ENCODE results near the gene ST6GALNAC1. TPM values are rescaled to one million over a fixed set of nuclear protein-coding genes. Genes with fewer than 3 reads are reported as not detected.

ST6GALNAC1 gene
- total RNA-seq, 1 experiment from 2014 or later = not detected

DNA sequence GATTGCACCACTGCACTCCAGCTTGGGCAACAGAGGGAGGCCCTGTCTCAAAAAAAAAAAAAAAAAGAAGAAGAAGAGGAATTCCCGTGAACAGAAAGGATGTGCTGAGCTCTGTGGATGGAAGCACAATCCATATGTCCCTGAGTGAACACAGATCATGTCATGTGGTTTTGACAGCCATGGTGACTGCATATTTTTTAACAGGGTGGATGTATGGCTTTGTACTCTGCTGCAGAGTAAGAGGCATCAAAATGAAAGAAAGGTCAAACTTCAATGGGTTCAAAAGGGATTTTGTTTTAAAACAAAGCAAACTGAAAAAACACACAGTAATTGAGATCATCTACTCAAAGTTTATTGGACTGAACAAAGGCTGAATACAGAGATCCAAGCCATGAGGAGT lies 35.7 kb upstream of the ST6GALNAC1 start:
- H2AFZ ChIP-seq (ENCODE audit: low read depth, low read length, poor library complexity, severe bottlenecking) = no peak overlapping the region
- no peak overlapping the region for H3K27ac ChIP-seq (ENCODE audit: low read depth, low read length)
- DNase-seq (ENCODE audit: low read depth, low spot score) (no peak), ATAC-seq (no peak)
- no peaks in the 10 kb centered on the region for H3K4me1 ChIP-seq (ENCODE audit: control insufficient read depth in 1 of 2, insufficient read depth in 2 of 2, low read length in 2 of 2)
- H3K4me2 ChIP-seq (ENCODE audit: low read length) = no peak overlapping the region
- H3K36me3 ChIP-seq (ENCODE audit: control insufficient read depth in 1 of 2, insufficient read depth in 2 of 2, low read length in 2 of 2) = peaks cover 0 to 2% of the 10 kb centered on the region in 2 experiments; a peak in 1 of 4 replicates
- TF ChIP-seq ZNF274 (IDR thresholded peaks at IDR 0.05; ENCODE audit: low read depth, low read length) (no peak), POLR2A (IDR thresholded peaks at IDR 0.05; ENCODE audit: borderline replicate concordance, extremely low read depth, insufficient read depth, insufficient read length) (no peak), EZH2 (IDR thresholded peaks at IDR 0.05) (no peak), CEBPB (IDR thresholded peaks at IDR 0.05; ENCODE audit: low read depth) (no peak), YY1 (IDR thresholded peaks at IDR 0.05; ENCODE audit: extremely low read depth, insufficient replicate concordance, low read depth, low read length) (no peak), ELF1 (IDR thresholded peaks at IDR 0.05; ENCODE audit: borderline replicate concordance, low read depth) (no peak), REST (IDR thresholded peaks at IDR 0.05; ENCODE audit: low read depth) (no peak), TCF7L2 (IDR thresholded peaks at IDR 0.05; ENCODE audit: borderline replicate concordance, extremely low read depth, insufficient read depth, insufficient read length) (no peak), MAX (IDR thresholded peaks at IDR 0.05) (no peak), SRF (IDR thresholded peaks at IDR 0.05; ENCODE audit: low read depth) (no peak), POLR2AphosphoS5 (IDR thresholded peaks at IDR 0.05; ENCODE audit: low read depth, low read length) (no peak)
- TF ChIP-seq, protein P1, sequence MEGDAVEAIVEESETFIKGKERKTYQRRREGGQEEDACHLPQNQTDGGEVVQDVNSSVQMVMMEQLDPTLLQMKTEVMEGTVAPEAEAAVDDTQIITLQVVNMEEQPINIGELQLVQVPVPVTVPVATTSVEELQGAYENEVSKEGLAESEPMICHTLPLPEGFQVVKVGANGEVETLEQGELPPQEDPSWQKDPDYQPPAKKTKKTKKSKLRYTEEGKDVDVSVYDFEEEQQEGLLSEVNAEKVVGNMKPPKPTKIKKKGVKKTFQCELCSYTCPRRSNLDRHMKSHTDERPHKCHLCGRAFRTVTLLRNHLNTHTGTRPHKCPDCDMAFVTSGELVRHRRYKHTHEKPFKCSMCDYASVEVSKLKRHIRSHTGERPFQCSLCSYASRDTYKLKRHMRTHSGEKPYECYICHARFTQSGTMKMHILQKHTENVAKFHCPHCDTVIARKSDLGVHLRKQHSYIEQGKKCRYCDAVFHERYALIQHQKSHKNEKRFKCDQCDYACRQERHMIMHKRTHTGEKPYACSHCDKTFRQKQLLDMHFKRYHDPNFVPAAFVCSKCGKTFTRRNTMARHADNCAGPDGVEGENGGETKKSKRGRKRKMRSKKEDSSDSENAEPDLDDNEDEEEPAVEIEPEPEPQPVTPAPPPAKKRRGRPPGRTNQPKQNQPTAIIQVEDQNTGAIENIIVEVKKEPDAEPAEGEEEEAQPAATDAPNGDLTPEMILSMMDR (IDR thresholded peaks at IDR 0.05 in 2 of 3, conservative IDR thresholded peaks at IDR 0.05 in 1 of 3; ENCODE audit: borderline replicate concordance in 1 of 3, insufficient read depth in 1 of 3, low read depth in 2 of 3, low read length in 2 of 3) = no peak
- TF ChIP-seq, protein P2, sequence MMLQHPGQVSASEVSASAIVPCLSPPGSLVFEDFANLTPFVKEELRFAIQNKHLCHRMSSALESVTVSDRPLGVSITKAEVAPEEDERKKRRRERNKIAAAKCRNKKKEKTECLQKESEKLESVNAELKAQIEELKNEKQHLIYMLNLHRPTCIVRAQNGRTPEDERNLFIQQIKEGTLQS (IDR thresholded peaks at IDR 0.05) = no peak
- H3K79me2 ChIP-seq (ENCODE audit: insufficient read depth, low read length) = no peaks in the 10 kb centered on the region
- ChIA-PET POLR2A (no interaction called here), CTCF (interaction anchor here (1.2 kb wide), 1 partner anchor 93 kb away, joined by 3 read pairs; the partner anchor contains the start of gene ST6GALNAC2), RAD21 (ENCODE audit: low non-redundant PET in 1 of 2, low total read pairs in 2 of 2, uncharacterized antibody in 2 of 2, unreplicated experiment in 2 of 2) (no interaction called here)
- H3K9me3 ChIP-seq (ENCODE audit: control insufficient read depth in 1 of 2, insufficient read depth in 1 of 2, low read depth in 1 of 2, low read length in 2 of 2) = no peaks in the 10 kb centered on the region
- no peaks in the 10 kb centered on the region for H4K20me1 ChIP-seq (ENCODE audit: insufficient read depth)
- no peaks in the 10 kb centered on the region for H3K9me2 ChIP-seq (ENCODE audit: insufficient read depth)
- no peaks in the 10 kb centered on the region for H3K27me3 ChIP-seq (ENCODE audit: insufficient read depth, low read length)
- H3K4me3 ChIP-seq (replicated peaks in 1 of 2; ENCODE audit: low read depth in 1 of 2, low read length in 2 of 2) = no peak overlapping the region
- H3K9ac ChIP-seq (ENCODE audit: low read length) = no peak overlapping the region
- no TSS peak for BruUV-seq (replicated peaks)
- intact Hi-C loops (cut with micrococcal nuclease) = no loop called here

Measured in HCT116 (cell line).